ENCODE results near the gene OR2J3. TPM values are rescaled to one million over a fixed set of nuclear protein-coding genes. Genes with fewer than 3 reads are reported as not detected.

The OR2J3 gene
- under 1 TPM in 1 of 2 donors, not detected in 1; 0.09 TPM for total RNA-seq

- Histone ChIP-seq H3K4me1 (replicated peaks) (no peaks in the 10 kb centered on the region), H3K27ac (no peak within 1 kb of the TSS), H3K36me3 (no peaks in the 10 kb centered on the region), H3K27me3 (replicated peaks; ENCODE audit: insufficient read depth) (no peaks in the 10 kb centered on the region), H3K4me3 (no peak within 1 kb of the TSS), H3K9me3 (no peaks in the 10 kb centered on the region)
- WGBS, result 4% methylated on average over 1 of the region's 1 CpG
- intact Hi-C loops (cut with DNase I), result no loop called here
- DNase-seq (ENCODE audit: low spot score), result no peak
- TF ChIP-seq POLR2AphosphoS5 (IDR thresholded peaks at IDR 0.05) (no peak), POLR2A (IDR thresholded peaks at IDR 0.05) (no peak), CTCF (IDR thresholded peaks at IDR 0.05) (no peak)
These were observed at the start of gene OR2J3 for GRCh38 chr6:29107758-29108157. TSS of gene OR2J3 (plus strand) at chr6:29108058. CDS start at chr6:29111891, 3,833 bp downstream.

DNA sequence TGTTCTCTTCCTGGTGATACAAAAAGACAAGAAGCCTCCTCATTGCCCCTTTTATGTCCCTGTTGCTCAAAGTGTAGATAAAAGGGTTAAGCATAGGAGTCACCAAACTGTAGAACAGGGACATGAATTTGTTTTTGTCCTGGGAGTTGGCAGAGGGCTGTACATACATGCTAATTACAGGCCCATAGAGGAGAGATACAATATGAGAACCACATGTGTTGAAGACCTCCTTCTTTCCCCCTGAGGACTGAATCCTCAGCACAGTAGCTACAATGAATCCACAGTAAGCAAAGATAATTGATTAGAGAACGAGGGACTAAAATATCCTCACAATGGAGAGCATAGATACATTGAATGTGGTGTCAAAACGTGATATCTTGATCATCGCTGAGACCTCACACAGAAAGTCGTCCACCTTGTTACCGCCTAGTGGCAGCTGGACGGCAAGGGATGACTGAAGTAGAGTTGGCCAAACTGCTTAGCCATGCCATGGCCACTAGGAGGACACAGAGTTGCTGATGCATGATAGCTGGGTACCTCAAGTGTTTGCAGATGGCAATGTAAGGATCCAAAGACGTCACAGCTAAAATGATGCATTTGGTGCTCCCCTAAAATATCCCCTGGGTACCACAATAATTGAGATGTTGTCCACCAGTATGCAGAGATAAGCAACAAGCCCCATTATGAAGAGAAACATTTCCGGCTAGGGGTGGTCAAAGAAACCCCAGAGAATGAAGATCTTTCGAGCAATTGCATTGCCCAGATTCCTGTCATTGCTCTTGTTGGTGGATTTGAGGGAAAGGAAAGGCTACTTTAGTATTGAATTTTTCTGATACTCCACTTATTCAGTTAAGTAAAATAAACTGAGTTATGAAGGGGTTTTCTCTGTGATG is 35.8 kb upstream of the OR2J3 start:
- Histone ChIP-seq H3K27ac (no peak overlapping the region), H3K9me3 (no peaks in the 10 kb centered on the region), H3K36me3 (no peaks in the 10 kb centered on the region), H3K4me1 (replicated peaks) (no peaks in the 10 kb centered on the region), H3K27me3 (replicated peaks; ENCODE audit: insufficient read depth) (no peaks in the 10 kb centered on the region), H3K4me3 (no peak overlapping the region)
- DNase-seq (ENCODE audit: low spot score), result no peak
- intact Hi-C loops (cut with DNase I), result no loop called here
- 47% methylated on average over 9 of the region's 9 CpGs for WGBS
- TF ChIP-seq CTCF (IDR thresholded peaks at IDR 0.05) (peak in 1 of 4 experiments; percentile 25), POLR2AphosphoS5 (IDR thresholded peaks at IDR 0.05) (no peak)

DNA sequence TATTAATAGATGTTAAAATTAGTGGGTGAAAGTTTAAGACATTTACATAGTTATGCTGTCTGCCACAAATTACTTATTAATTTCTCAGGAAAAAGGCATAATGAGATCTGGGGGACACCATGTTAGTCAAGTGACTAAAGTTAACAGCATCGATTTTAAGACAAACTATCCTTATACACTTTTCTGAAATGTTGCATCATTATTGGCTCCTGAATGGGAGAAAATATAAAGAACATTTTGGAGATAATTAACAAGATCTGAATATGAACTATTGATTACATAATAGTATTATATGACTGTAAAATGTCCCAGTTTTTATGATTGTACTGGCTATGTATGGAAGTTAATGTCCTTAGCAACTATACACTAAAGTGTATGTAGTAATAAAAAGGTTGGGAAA is 28.7 kb upstream of the OR2J3 start:
- Histone ChIP-seq H3K9me3 (no peaks in the 10 kb centered on the region), H3K4me3 (no peak overlapping the region), H3K36me3 (no peaks in the 10 kb centered on the region), H3K27me3 (replicated peaks; ENCODE audit: insufficient read depth) (no peaks in the 10 kb centered on the region), H3K27ac (no peak overlapping the region), H3K4me1 (replicated peaks) (no peaks in the 10 kb centered on the region)
- WGBS, result 94% methylated on average over 1 of the region's 1 CpG
- TF ChIP-seq POLR2A (IDR thresholded peaks at IDR 0.05) (no peak), POLR2AphosphoS5 (IDR thresholded peaks at IDR 0.05) (no peak), CTCF (IDR thresholded peaks at IDR 0.05) (no peak)
- intact Hi-C loops (cut with DNase I), result no loop called here
- no peak for DNase-seq (ENCODE audit: low spot score)

DNA sequence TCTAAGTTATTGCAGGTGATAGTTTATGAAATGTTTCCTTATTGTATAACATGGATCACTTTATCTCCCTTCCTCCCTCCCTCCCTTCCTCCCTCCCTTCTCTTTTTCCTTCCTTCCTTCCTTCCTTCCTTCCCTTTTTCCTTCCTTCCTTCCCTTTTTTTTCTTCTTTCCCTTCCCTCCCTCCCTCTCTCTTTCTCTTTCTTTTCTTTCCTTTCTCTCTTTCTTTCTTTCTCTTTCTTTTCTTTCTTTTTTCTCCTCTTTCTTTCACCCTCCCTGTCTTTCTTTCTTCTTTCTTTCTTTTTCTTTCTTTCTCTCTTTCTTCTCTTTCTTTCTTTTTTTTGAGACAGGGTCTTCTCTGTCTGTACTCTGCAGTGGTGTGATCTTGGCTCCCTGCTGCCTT is 26.5 kb upstream of the OR2J3 start:
- H3K27me3 ChIP-seq (replicated peaks; ENCODE audit: insufficient read depth), result no peaks in the 10 kb centered on the region
- H3K4me1 ChIP-seq (replicated peaks), result no peaks in the 10 kb centered on the region
- no peak overlapping the region for H3K27ac ChIP-seq
- intact Hi-C loops (cut with DNase I), result no loop called here
- no peaks in the 10 kb centered on the region for H3K9me3 ChIP-seq
- no peak overlapping the region for H3K4me3 ChIP-seq
- no peak for DNase-seq (ENCODE audit: low spot score)
- TF ChIP-seq POLR2A (IDR thresholded peaks at IDR 0.05), result no peak
- no peak for TF ChIP-seq CTCF (IDR thresholded peaks at IDR 0.05)
- H3K36me3 ChIP-seq, result no peaks in the 10 kb centered on the region

GRCh38 chr6:29082457-29082856 is 25.4 kb upstream of the OR2J3 start:
- H3K4me3 ChIP-seq, result no peak overlapping the region
- no peak for DNase-seq (ENCODE audit: low spot score)
- no peaks in the 10 kb centered on the region for H3K27me3 ChIP-seq (replicated peaks; ENCODE audit: insufficient read depth)
- no peaks in the 10 kb centered on the region for H3K4me1 ChIP-seq (replicated peaks)
- TF ChIP-seq POLR2AphosphoS5 (IDR thresholded peaks at IDR 0.05) (no peak), POLR2A (IDR thresholded peaks at IDR 0.05) (no peak)
- intact Hi-C loops (cut with DNase I), result no loop called here
- H3K9me3 ChIP-seq, result no peaks in the 10 kb centered on the region
- H3K36me3 ChIP-seq, result no peaks in the 10 kb centered on the region
- 91% methylated on average over 15 of the region's 15 CpGs for WGBS
- H3K27ac ChIP-seq, result no peak overlapping the region
